ENCODE results near the gene MAP2K5. TPM values are rescaled to one million over a fixed set of nuclear protein-coding genes. Genes with fewer than 3 reads are reported as not detected.

The MAP2K5 gene
- total and polyA plus RNA-seq, 10 of the 15 experiments (the other 5 are each of a cell fraction or from before 2014, with no cell fraction given), result 1.3 to 19.4 (median 9.6) TPM

- TF ChIP-seq CUX1 (IDR thresholded peaks at IDR 0.05; ENCODE audit: insufficient replicate concordance, low read depth, low read length) (no peak), HSF1 (IDR thresholded peaks at IDR 0.05; ENCODE audit: low read depth, low read length) (no peak), MXI1 (IDR thresholded peaks at IDR 0.05; ENCODE audit: low read depth, low read length) (no peak), SIX5 (IDR thresholded peaks at IDR 0.05; ENCODE audit: low read depth, low read length, severe bottlenecking) (no peak)
Measured at GRCh38 chr15:67646847-67647246, 104.3 kb downstream of the MAP2K5 start (continued).

GRCh38 chr15:67652586-67652985, 110.1 kb downstream of the MAP2K5 start:
- BruUV-seq (replicated peaks), result no TSS peak
- H3K36me3 ChIP-seq (ENCODE audit: control insufficient read depth in 2 of 2, insufficient read depth in 2 of 2, low read length in 1 of 2), result no peaks in the 10 kb centered on the region; a peak in 1 of 4 replicates
- no peak overlapping the region for H3K4me2 ChIP-seq (ENCODE audit: control insufficient read depth, insufficient read depth)
- no peak overlapping the region for H3K9ac ChIP-seq (ENCODE audit: control insufficient read depth, insufficient read depth, low read length)
- CTCF ChIA-PET, result no interaction called here
- WGBS (ENCODE audit: insufficient coverage, insufficient replicate concordance, low lambda C conversion rate, missing lambda C conversion rate), result 100% methylated on average over 2 of the region's 2 CpGs
- FAIRE-seq (no peak), DNase-seq (ENCODE audit: low read depth, low spot score) (no peak), ATAC-seq (no peak)
- no peaks in the 10 kb centered on the region for H3K27me3 ChIP-seq (replicated peaks in 1 of 2; ENCODE audit: control insufficient read depth in 2 of 2, insufficient read depth in 2 of 2, low read length in 1 of 2)
- H2AFZ ChIP-seq (ENCODE audit: control insufficient read depth, low read depth, low read length), result no peak overlapping the region
- RAD21 ChIA-PET (ENCODE audit: unreplicated experiment), result no interaction called here
- H3K9me3 ChIP-seq (replicated peaks; ENCODE audit: control insufficient read depth, insufficient read depth, low read length), result peaks cover 2% of the 10 kb centered on the region; the same call in 1 of the 3 replicates
- in situ Hi-C loops (cut with MboI), result no loop called here
- intact Hi-C loops (cut with micrococcal nuclease; ENCODE audit: unreplicated experiment), result no loop called here
- POLR2A ChIA-PET, result no interaction called here
- no peaks in the 10 kb centered on the region for H3K4me1 ChIP-seq (ENCODE audit: control insufficient read depth, insufficient read depth, low read length)
- H3K4me3 ChIP-seq, result no peak overlapping the region
- SMC1A ChIA-PET (ENCODE audit: uncharacterized antibody, unreplicated experiment), result interaction anchor here (0.9 kb wide), 1 partner anchor 179 kb away, joined by 3 read pairs; no protein-coding TSS in a partner anchor
- no peak overlapping the region for H3K27ac ChIP-seq (ENCODE audit: control insufficient read depth, insufficient read depth)
- H4K20me1 ChIP-seq (ENCODE audit: control insufficient read depth, insufficient read depth), result no peaks in the 10 kb centered on the region
- no peaks in the 10 kb centered on the region for H3K79me2 ChIP-seq (ENCODE audit: control insufficient read depth, insufficient read depth, low read length)
- no peak for TF ChIP-seq SPI1 (IDR thresholded peaks at IDR 0.05; ENCODE audit: borderline replicate concordance, insufficient read depth, low read depth, low read length)
- no peak for TF ChIP-seq MXI1 (IDR thresholded peaks at IDR 0.05; ENCODE audit: low read depth, low read length)
- TF ChIP-seq CBX5 (IDR thresholded peaks at IDR 0.05; ENCODE audit: low read depth), result no peak
- no peak for TF ChIP-seq CREM (IDR thresholded peaks at IDR 0.05; ENCODE audit: low read depth)
- no peak for TF ChIP-seq E4F1 (IDR thresholded peaks at IDR 0.05; ENCODE audit: borderline replicate concordance, partially characterized antibody)
- TF ChIP-seq JUNB (IDR thresholded peaks at IDR 0.05), result no peak
- no peak for TF ChIP-seq CBFB (IDR thresholded peaks at IDR 0.05; ENCODE audit: low read depth)
- TF ChIP-seq RB1 (IDR thresholded peaks at IDR 0.05; ENCODE audit: borderline replicate concordance), result no peak
- TF ChIP-seq SIN3A (IDR thresholded peaks at IDR 0.05; ENCODE audit: low read depth, low read length), result no peak
- TF ChIP-seq SRF (IDR thresholded peaks at IDR 0.05; ENCODE audit: low read depth in 2 of 2, low read length in 2 of 2), result no peak

All from GM12878 (cell line).